Body of pancreas (tissue), 4 donors: ENCODE data around the gene EFCAB11. TPM values are rescaled to one million over a fixed set of nuclear protein-coding genes. Genes with fewer than 3 reads are reported as not detected.

ENCODE experiments used
- ATAC-seq: fragments of 150-250 bp; one replicate; pipeline ENCODE4 v1.9.1; 2016
- DNase-seq, 4 donors: peaks; one replicate each; pipeline ENCODE4 v3.0.0-alpha.2; 2019
- H3K27ac ChIP-seq, 4 donors: fragments of 200-600 bp; sonication (generic); 1 replicate in 3 of 4; 2 replicates in 1 of 4; pipeline versions ENCODE4 v1.5.1 to v1.6.1; 2016 to 2019; ENCODE audit warnings: mild to moderate bottlenecking in 1 of 4, mixed read lengths in 1 of 4, moderate library complexity in 1 of 4
- H3K27me3 ChIP-seq, 2 donors: fragments of 200-600 bp; sonication (generic); one replicate each; pipeline ENCODE4 v1.6.0; 2016; ENCODE audit warnings: mild to moderate bottlenecking in 1 of 2
- H3K36me3 ChIP-seq, 2 donors: fragments of 200-600 bp; sonication (generic); replicated peaks in 1 of 2; 2 replicates each; pipeline ENCODE4 v1.5.1; 2016; ENCODE audit warnings: low read depth in 2 of 2; ENCODE audit not compliant: insufficient read depth in 1 of 2
- H3K4me1 ChIP-seq: fragments of 200-600 bp; sonication (generic); one replicate; pipeline ENCODE4 v1.6.0; 2016
- H3K4me3 ChIP-seq, 2 donors: fragments of 200-600 bp; sonication (generic); 1 replicate in 1 of 2; 2 replicates in 1 of 2; pipeline ENCODE4 v1.5.1; 2016 to 2019
- H3K9me3 ChIP-seq, 3 donors: fragments of 200-600 bp; sonication (generic); 1 replicate in 2 of 3; 2 replicates in 1 of 3; pipeline ENCODE4 v1.5.1; 2016
- POLR2A ChIP-seq, 3 donors: fragments of 450-650 bp; IDR thresholded peaks; one replicate each; pipeline ENCODE4 v1.6.1; 2016; ENCODE audit warnings: antibody characterized with exemption in 3 of 3, mild to moderate bottlenecking in 2 of 3
- WGBS, 2 donors: methylation state at CpG; one replicate each; pipeline ENCODE4 v1.1.5; 2017; 5-methylcytosine and 5-hydroxymethylcytosine counted together
- intact Hi-C: fragments of 100-400 bp; cut with DNase I; formaldehyde crosslinking; loops from one replicate; pipeline ENCODE4 v1.15.1; 2023
- total RNA-seq, 2 donors: library from RNA; depleted of rRNA; stranded (reverse); fragments of >200 nt; gene quantifications; one replicate each; pipeline ENCODE4 v1.1.0, GENCODE V29; 2016
- TF ChIP-seq, protein P1 (sequence below), 7 experiments: fragments of 450-650 bp in 4 of 7; fragments of 200-600 bp in 3 of 7; sonication (generic) in 3 of 7; IDR thresholded peaks; one replicate each; pipeline ENCODE4 v1.5.1; 2016 to 2019; ENCODE audit warnings: antibody characterized with exemption in 7 of 7

EFCAB11 gene
- total RNA-seq, 2 donors from 2014 or later: 1.6 to 2.9 TPM

DNA sequence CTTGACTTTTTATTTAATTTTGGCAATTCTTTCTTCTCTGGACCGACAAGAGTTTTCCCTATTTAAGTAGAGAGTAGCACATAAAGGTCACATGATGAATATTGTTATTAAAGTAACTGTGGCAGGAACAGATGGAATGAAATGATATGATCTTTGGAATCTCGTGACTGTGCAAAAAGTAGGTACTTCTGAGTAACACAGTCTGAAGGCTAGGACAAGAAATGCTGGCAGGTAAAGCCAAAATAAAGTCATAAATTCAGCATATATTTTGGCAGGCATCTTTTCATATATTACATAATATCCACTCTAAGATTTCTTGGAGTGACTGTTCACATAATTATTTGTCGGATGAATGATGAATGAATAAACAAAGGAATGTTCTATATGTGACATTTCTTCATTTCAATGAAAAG is 121.4 kb downstream of the EFCAB11 start:
- H3K36me3 ChIP-seq: no peaks in the 10 kb centered on the region
- H3K27ac ChIP-seq: no peak overlapping the region
- H3K4me3 ChIP-seq: no peak overlapping the region
- H3K9me3 ChIP-seq: no peaks in the 10 kb centered on the region
- 77 to 83% methylated on average over 3 of the region's 3 CpGs for WGBS, 2 donors
- no peaks in the 10 kb centered on the region for H3K4me1 ChIP-seq
- TF ChIP-seq, protein P1, sequence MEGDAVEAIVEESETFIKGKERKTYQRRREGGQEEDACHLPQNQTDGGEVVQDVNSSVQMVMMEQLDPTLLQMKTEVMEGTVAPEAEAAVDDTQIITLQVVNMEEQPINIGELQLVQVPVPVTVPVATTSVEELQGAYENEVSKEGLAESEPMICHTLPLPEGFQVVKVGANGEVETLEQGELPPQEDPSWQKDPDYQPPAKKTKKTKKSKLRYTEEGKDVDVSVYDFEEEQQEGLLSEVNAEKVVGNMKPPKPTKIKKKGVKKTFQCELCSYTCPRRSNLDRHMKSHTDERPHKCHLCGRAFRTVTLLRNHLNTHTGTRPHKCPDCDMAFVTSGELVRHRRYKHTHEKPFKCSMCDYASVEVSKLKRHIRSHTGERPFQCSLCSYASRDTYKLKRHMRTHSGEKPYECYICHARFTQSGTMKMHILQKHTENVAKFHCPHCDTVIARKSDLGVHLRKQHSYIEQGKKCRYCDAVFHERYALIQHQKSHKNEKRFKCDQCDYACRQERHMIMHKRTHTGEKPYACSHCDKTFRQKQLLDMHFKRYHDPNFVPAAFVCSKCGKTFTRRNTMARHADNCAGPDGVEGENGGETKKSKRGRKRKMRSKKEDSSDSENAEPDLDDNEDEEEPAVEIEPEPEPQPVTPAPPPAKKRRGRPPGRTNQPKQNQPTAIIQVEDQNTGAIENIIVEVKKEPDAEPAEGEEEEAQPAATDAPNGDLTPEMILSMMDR (IDR thresholded peaks at IDR 0.05): no peak
- no peak for TF ChIP-seq POLR2A (IDR thresholded peaks at IDR 0.05)
- DNase-seq (no peak), ATAC-seq (no peak)
- H3K27me3 ChIP-seq: no peaks in the 10 kb centered on the region
- intact Hi-C loops: no loop called here

- H3K27me3 ChIP-seq: no peaks in the 10 kb centered on the region
- ATAC-seq (no peak), DNase-seq (no peak)
- no peak overlapping the region for H3K27ac ChIP-seq
- TF ChIP-seq, protein P1 (IDR thresholded peaks at IDR 0.05): no peak
- no peak for TF ChIP-seq POLR2A (IDR thresholded peaks at IDR 0.05)
- intact Hi-C loops: no loop called here
- WGBS, 2 donors: 85 to 87% methylated on average over 5 of the region's 5 CpGs
- H3K4me3 ChIP-seq: no peak overlapping the region
- H3K36me3 ChIP-seq: no peaks in the 10 kb centered on the region
- no peaks in the 10 kb centered on the region for H3K9me3 ChIP-seq
- H3K4me1 ChIP-seq: no peaks in the 10 kb centered on the region
Observed at GRCh38 chr14:89828471-89829165, 125.9 kb downstream of the EFCAB11 start.

DNA sequence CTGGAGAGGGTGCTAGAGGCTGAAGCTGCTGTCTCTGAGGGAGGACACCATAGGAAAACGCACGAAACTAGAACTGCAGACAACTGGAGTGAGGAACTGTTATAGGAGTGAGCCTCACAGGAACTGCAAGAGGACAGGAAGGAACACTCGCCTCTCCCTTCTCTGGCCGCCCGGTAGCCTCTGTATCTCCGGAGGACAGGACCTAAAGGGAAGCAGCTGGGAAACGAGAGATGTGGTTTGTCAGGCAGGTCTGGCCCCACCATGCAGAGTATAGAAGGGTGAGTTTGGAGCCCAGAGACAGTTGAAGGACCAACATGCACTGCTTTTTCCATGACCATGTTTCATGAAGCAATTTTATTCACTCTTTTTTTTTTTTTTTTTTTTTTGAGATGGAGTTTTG is 127.3 kb downstream of the EFCAB11 start:
- no peaks in the 10 kb centered on the region for H3K4me1 ChIP-seq
- intact Hi-C loops: no loop called here
- no peaks in the 10 kb centered on the region for H3K27me3 ChIP-seq
- DNase-seq: no peak
- no peaks in the 10 kb centered on the region for H3K36me3 ChIP-seq
- TF ChIP-seq, protein P1 (IDR thresholded peaks at IDR 0.05): no peak
- TF ChIP-seq POLR2A (IDR thresholded peaks at IDR 0.05): no peak
- ATAC-seq: no peak
- H3K27ac ChIP-seq: no peak overlapping the region
- WGBS, 2 donors: 80 to 85% methylated on average over 7 of the region's 7 CpGs
- no peak overlapping the region for H3K4me3 ChIP-seq
- H3K9me3 ChIP-seq: no peaks in the 10 kb centered on the region

DNA sequence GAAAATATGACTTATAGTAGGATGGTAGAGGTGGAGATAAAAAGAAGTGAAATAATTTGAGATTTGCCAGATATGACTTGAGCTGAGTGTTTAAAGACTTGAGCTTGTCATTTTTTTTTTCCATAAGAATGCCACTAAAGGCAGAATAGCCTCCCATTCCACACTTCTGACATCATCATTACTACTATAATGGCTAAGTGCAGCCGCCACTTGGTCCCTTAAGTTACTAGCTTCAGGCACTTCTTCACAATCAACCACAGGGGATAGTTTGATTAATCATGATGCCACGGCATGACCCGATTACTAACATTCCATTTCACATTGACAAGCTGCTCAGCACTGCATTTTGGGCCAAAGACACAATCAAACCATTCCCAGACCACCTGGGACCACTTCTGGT is 127.9 kb downstream of the EFCAB11 start:
- Histone ChIP-seq H3K9me3 (no peaks in the 10 kb centered on the region), H3K4me3 (no peak overlapping the region), H3K27me3 (no peaks in the 10 kb centered on the region), H3K36me3 (no peaks in the 10 kb centered on the region), H3K27ac (no peak overlapping the region), H3K4me1 (no peaks in the 10 kb centered on the region)
- WGBS, 2 donors: 81 to 89% methylated on average over 3 of the region's 3 CpGs
- no peak for ATAC-seq
- intact Hi-C loops: no loop called here
- no peak for DNase-seq
- TF ChIP-seq, protein P1 (IDR thresholded peaks at IDR 0.05): no peak
- no peak for TF ChIP-seq POLR2A (IDR thresholded peaks at IDR 0.05)

DNA sequence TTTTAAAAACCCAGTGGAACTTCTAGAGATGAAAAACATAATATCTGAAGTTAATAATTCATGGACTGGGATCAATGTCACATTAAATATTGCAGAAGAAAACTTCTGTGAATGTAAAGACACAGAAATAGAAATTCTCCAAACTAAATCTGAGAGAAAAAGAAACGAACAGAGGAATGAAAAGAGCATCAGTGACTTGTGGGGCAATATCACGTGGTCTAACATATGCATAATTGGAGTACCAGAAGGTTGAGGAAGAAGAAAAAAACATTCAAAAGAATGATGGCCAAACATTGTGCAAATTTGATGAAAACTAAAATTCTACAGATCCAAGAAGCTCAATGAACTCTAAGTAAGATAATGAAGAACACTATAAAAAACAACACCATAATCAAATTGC is 130.8 kb downstream of the EFCAB11 start:
- Histone ChIP-seq H3K27ac (no peak overlapping the region), H3K36me3 (no peaks in the 10 kb centered on the region), H3K4me3 (no peak overlapping the region), H3K27me3 (no peaks in the 10 kb centered on the region), H3K4me1 (no peaks in the 10 kb centered on the region), H3K9me3 (no peaks in the 10 kb centered on the region)
- intact Hi-C loops: no loop called here
- TF ChIP-seq POLR2A (IDR thresholded peaks at IDR 0.05): no peak
- TF ChIP-seq, protein P1 (IDR thresholded peaks at IDR 0.05): no peak
- DNase-seq (no peak), ATAC-seq (no peak)
- WGBS, 2 donors: 81 to 83% methylated on average over 2 of the region's 2 CpGs
